ENCODE results near the gene IRF7.

The IRF7 gene

DNA sequence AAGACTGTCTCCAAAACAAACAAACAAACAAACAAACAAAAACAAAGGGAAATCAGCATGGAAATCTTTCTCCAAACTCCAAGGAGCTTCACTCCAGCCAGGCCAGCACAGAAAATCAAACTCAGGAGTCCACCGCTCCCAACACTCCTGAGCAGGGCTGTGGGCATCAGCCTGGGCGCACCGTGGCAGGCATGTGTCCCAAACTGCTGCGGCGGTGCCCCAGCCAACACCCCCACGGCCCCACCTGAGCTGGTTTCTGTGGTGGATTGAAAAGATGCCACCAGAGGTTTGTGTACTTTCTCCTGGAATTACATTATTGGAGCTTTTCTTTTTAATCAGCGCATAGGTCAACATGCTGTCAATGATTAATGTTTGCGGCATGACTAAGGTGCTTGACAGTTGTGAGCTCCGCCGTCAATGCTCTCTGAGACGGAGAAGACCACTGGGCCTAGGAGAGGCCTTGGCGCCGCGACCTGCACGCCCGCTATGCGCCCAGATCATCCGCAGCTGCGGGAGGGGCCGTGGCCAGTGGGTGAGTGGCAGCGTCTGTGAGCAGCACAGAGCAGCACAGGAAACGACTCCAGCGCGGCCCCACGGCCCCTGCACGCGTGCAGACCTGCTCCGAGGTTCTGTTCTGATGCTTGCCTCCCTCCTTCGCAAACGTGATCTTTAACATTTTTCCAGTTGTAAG, 39.4 kb upstream of the IRF7 start:
- no peak for TF ChIP-seq YY1 (IDR thresholded peaks at IDR 0.05; ENCODE audit: low read depth)
- TF ChIP-seq, protein P1, sequence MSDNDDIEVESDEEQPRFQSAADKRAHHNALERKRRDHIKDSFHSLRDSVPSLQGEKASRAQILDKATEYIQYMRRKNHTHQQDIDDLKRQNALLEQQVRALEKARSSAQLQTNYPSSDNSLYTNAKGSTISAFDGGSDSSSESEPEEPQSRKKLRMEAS (IDR thresholded peaks at IDR 0.05), result no peak
- no peak for TF ChIP-seq ZBTB7A (IDR thresholded peaks at IDR 0.05; ENCODE audit: low read depth)
- TF ChIP-seq EP300 (IDR thresholded peaks at IDR 0.05; ENCODE audit: borderline replicate concordance), result no peak
- TF ChIP-seq, protein P2, sequence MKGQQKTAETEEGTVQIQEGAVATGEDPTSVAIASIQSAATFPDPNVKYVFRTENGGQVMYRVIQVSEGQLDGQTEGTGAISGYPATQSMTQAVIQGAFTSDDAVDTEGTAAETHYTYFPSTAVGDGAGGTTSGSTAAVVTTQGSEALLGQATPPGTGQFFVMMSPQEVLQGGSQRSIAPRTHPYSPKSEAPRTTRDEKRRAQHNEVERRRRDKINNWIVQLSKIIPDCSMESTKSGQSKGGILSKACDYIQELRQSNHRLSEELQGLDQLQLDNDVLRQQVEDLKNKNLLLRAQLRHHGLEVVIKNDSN (IDR thresholded peaks at IDR 0.05), result no peak
- TF ChIP-seq RAD21 (IDR thresholded peaks at IDR 0.05; ENCODE audit: low read depth), result no peak
- no peak for TF ChIP-seq TAF1 (IDR thresholded peaks at IDR 0.05; ENCODE audit: low read depth)
- TF ChIP-seq CEBPB (IDR thresholded peaks at IDR 0.05), result no peak
- no peak for TF ChIP-seq EGR1 (IDR thresholded peaks at IDR 0.05)
- TF ChIP-seq TEAD4 (IDR thresholded peaks at IDR 0.05), result no peak
- TF ChIP-seq CREB1 (IDR thresholded peaks at IDR 0.05; ENCODE audit: low read depth), result no peak
- TF ChIP-seq, protein P3, sequence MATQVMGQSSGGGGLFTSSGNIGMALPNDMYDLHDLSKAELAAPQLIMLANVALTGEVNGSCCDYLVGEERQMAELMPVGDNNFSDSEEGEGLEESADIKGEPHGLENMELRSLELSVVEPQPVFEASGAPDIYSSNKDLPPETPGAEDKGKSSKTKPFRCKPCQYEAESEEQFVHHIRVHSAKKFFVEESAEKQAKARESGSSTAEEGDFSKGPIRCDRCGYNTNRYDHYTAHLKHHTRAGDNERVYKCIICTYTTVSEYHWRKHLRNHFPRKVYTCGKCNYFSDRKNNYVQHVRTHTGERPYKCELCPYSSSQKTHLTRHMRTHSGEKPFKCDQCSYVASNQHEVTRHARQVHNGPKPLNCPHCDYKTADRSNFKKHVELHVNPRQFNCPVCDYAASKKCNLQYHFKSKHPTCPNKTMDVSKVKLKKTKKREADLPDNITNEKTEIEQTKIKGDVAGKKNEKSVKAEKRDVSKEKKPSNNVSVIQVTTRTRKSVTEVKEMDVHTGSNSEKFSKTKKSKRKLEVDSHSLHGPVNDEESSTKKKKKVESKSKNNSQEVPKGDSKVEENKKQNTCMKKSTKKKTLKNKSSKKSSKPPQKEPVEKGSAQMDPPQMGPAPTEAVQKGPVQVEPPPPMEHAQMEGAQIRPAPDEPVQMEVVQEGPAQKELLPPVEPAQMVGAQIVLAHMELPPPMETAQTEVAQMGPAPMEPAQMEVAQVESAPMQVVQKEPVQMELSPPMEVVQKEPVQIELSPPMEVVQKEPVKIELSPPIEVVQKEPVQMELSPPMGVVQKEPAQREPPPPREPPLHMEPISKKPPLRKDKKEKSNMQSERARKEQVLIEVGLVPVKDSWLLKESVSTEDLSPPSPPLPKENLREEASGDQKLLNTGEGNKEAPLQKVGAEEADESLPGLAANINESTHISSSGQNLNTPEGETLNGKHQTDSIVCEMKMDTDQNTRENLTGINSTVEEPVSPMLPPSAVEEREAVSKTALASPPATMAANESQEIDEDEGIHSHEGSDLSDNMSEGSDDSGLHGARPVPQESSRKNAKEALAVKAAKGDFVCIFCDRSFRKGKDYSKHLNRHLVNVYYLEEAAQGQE (IDR thresholded peaks at IDR 0.05; ENCODE audit: low read depth), result no peak

DNA sequence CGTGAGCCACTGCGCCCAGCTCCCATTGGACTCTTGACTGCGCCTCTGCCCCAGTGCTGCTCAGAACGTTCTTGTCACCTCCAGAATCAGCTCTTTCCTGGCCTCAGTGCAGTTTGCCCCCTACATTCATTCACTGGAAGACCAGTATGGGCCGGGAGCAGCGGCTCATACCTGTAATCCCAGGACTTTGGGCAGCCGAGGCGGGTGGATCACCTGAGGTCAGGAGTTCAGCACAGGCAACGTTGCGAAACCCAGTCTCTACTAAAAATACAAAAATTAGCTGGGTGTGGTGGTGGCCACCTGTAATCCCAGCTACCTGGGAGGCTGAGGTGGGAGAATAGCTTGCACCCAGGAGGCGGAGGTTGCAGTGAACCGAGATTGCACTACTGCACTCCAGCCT, 38.7 kb upstream of the IRF7 start:
- TF ChIP-seq CEBPB (IDR thresholded peaks at IDR 0.05), result 0 out of 2 replicates have a peak, but pooled peaks have one; percentile 8

DNA sequence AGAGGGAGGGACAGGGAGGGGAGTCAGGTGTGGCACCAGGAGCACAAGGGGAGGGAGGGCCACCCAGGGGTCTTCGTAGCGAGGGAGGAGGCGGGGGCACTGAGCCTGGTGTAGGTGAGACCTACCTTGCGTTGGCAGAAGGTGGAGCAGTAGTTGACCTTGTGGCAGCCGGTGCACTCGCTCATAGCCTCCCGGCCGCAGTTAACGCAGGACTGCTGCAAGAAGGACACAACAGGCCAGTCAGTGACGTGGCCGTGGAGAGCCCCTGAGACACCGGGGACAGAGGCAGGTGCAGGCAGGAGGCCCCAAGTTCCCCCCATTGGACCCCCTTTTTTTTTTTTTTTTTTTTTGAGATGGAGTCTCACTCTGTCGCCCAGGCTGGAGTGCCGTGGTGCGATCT, 38.1 kb upstream of the IRF7 start:
- TF ChIP-seq TAF1 (IDR thresholded peaks at IDR 0.05; ENCODE audit: low read depth), result no peak
- TF ChIP-seq NFIC (IDR thresholded peaks at IDR 0.05), result no peak
- TF ChIP-seq FOXM1 (IDR thresholded peaks at IDR 0.05; ENCODE audit: borderline replicate concordance, low read depth), result no peak
- TF ChIP-seq TEAD4 (IDR thresholded peaks at IDR 0.05), result no peak
- no peak for TF ChIP-seq TCF12 (IDR thresholded peaks at IDR 0.05; ENCODE audit: low read depth)
- TF ChIP-seq, protein P1 (IDR thresholded peaks at IDR 0.05), result no peak
- TF ChIP-seq, protein P3 (IDR thresholded peaks at IDR 0.05; ENCODE audit: low read depth), result no peak

DNA sequence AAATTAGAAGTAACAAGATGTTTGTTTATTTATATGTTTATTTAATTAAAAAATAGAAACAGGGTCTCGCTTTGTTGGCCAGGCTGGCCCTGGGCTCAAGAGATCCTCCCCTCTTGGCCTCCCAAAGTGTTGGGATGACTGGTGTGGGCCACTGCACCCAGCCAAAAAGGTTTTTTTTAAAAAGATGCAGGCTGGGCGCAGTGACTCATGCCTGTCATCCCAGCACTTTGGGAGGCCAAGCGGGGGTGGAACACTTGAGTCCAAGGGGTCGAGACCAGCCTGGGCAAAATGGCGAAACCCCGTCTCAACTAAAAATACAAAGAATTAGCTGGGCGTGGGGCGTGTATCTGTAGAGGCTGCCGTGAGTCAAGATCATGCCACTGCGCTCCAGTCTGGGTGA, 34.7 kb upstream of the IRF7 start:
- no peak for TF ChIP-seq ZBTB7A (IDR thresholded peaks at IDR 0.05; ENCODE audit: low read depth)
- no peak for TF ChIP-seq TCF12 (IDR thresholded peaks at IDR 0.05; ENCODE audit: low read depth)
- no peak for TF ChIP-seq EP300 (IDR thresholded peaks at IDR 0.05; ENCODE audit: borderline replicate concordance)
- TF ChIP-seq RAD21 (IDR thresholded peaks at IDR 0.05; ENCODE audit: low read depth), result no peak
- TF ChIP-seq, protein P1 (IDR thresholded peaks at IDR 0.05), result no peak
- no peak for TF ChIP-seq TEAD4 (IDR thresholded peaks at IDR 0.05)

DNA sequence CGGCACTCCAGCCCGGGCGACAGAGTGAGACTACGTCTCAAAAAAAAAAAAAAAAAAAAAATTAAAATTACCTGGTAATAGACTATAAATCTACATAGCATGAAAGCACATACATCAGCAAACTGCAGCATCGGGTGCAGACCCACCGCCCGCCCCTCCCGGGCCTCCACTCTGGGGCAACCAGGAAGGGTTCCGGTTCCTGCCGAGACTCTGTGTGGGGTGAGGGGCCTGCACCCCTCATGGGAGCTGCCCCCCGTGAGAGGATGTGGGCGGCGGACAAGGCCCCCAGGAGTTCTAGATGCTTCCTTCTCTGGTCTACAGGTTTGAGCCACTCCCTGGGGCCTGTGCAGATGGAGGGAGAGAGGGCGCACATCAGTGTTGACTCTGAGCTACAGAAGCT, 30.5 kb upstream of the IRF7 start:
- TF ChIP-seq YY1 (IDR thresholded peaks at IDR 0.05; ENCODE audit: low read depth) (no peak), EGR1 (IDR thresholded peaks at IDR 0.05) (no peak), TCF12 (IDR thresholded peaks at IDR 0.05; ENCODE audit: low read depth) (no peak), CEBPB (IDR thresholded peaks at IDR 0.05) (no peak), CREB1 (IDR thresholded peaks at IDR 0.05; ENCODE audit: low read depth) (no peak), TAF1 (IDR thresholded peaks at IDR 0.05; ENCODE audit: low read depth) (no peak), NFIC (IDR thresholded peaks at IDR 0.05) (no peak), RAD21 (IDR thresholded peaks at IDR 0.05; ENCODE audit: low read depth) (no peak), ZBTB7A (IDR thresholded peaks at IDR 0.05; ENCODE audit: low read depth) (no peak)
- TF ChIP-seq, protein P2 (IDR thresholded peaks at IDR 0.05), result no peak
- TF ChIP-seq, protein P1 (IDR thresholded peaks at IDR 0.05), result no peak

DNA sequence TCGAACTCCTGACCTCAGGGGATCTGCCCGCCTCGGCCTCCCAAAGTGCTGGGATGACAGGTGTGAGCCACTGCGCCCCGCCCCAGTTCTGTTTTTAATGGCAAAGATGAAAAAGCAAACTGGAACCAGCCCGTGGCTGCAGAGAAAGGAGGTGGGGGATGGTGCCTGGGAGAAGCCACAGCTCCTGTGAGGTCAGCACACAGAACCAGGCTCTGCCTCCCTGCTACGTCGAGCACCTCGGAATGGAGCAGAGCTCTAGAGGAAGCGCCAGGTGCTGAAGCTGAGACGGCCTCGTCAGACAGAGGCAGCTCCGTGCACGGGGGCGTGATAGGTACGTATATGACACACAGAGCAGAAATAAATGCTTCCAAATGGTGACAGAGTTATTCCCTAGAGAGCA, 29.8 kb upstream of the IRF7 start:
- TF ChIP-seq YY1 (IDR thresholded peaks at IDR 0.05; ENCODE audit: low read depth), result no peak
- TF ChIP-seq TCF12 (IDR thresholded peaks at IDR 0.05; ENCODE audit: low read depth), result no peak
- TF ChIP-seq TEAD4 (IDR thresholded peaks at IDR 0.05), result no peak
- TF ChIP-seq, protein P3 (IDR thresholded peaks at IDR 0.05; ENCODE audit: low read depth), result no peak
- no peak for TF ChIP-seq FOXM1 (IDR thresholded peaks at IDR 0.05; ENCODE audit: borderline replicate concordance, low read depth)
- TF ChIP-seq, protein P2 (IDR thresholded peaks at IDR 0.05), result no peak
- no peak for TF ChIP-seq ZBTB7A (IDR thresholded peaks at IDR 0.05; ENCODE audit: low read depth)
- TF ChIP-seq TAF1 (IDR thresholded peaks at IDR 0.05; ENCODE audit: low read depth), result no peak
- no peak for TF ChIP-seq NFIC (IDR thresholded peaks at IDR 0.05)
- no peak for TF ChIP-seq CREB1 (IDR thresholded peaks at IDR 0.05; ENCODE audit: low read depth)
- TF ChIP-seq RAD21 (IDR thresholded peaks at IDR 0.05; ENCODE audit: low read depth), result no peak
- TF ChIP-seq, protein P1 (IDR thresholded peaks at IDR 0.05), result no peak
- TF ChIP-seq EP300 (IDR thresholded peaks at IDR 0.05; ENCODE audit: borderline replicate concordance), result no peak
- TF ChIP-seq CEBPB (IDR thresholded peaks at IDR 0.05), result no peak
- no peak for TF ChIP-seq EGR1 (IDR thresholded peaks at IDR 0.05)
